Activated CD8-positive, alpha-beta memory T cell treated with anti-CD3 and anti-CD28 coated beads, Interleukin-2, amount 50 U/mL, for 1 hour (primary cell): ENCODE results near the gene FAIM2.

Source experiments
- DNase-seq: peaks from one replicate; pipeline ENCODE4 v3.0.0-alpha.2; 2020; ENCODE audit errors: extremely low read depth

FAIM2 gene

GRCh38 chr12:49894751-49895148 lies 8.9 kb downstream of the FAIM2 start:
- DNase-seq: no peak

- no peak for DNase-seq
Observed at GRCh38 chr12:49893753-49894750, 9.6 kb downstream of the FAIM2 start.

- DNase-seq: no peak
Observed at GRCh38 chr12:49892732-49893317, 10.9 kb downstream of the FAIM2 start.

DNA sequence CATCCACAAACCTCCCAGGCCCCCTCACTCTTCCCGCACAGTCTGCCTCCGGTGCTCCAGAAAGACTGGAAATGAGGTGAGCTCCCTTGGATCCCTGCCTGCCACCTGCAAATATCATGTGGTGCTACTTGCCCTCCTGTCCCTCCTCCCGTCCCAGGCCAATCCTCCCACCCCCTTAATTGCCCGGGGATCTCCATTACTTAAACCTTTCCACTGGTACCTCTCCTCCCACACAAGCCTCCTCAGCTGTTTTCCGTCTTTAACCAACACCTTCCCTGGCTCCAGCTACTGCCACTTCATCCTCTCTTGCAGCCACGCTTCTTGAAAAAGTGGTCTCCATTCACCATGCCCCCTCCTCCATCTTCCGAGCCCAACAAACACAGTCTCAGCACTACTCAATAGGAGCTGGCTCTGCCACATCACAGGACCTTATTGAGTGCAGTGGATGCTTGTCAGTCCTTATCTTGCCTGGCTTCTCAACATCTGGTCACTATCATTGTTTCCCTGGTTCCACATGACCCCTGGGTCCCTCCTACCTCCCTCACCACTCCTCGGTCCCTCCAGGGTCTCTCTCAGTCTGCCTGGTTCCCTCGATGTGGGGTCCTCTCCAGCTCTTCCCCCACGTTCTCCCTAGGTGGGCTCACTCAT lies 11.5 kb downstream of the FAIM2 start:
- DNase-seq: no peak

DNA sequence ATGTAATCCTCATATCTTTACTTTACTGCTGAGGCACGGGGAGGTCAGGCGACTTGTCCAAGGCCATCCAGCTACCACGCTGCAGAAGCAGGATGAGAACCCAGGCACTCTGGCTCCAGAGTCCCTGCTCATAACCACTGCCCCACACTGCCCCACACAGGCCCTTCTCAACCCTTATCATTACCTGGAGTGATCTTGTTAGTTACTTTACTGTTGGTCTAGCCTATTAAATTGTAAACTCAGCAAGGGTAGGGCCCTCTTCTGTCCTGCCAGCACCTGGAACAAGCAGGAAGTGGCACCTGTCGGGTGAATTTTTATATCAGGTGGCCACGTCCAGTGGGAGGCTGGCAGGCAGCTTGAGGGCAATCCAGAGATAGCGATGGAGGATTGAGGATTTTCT lies 12.2 kb downstream of the FAIM2 start:
- no peak for DNase-seq

- DNase-seq: no peak
Observed at GRCh38 chr12:49891012-49891411, 12.7 kb downstream of the FAIM2 start.

DNA sequence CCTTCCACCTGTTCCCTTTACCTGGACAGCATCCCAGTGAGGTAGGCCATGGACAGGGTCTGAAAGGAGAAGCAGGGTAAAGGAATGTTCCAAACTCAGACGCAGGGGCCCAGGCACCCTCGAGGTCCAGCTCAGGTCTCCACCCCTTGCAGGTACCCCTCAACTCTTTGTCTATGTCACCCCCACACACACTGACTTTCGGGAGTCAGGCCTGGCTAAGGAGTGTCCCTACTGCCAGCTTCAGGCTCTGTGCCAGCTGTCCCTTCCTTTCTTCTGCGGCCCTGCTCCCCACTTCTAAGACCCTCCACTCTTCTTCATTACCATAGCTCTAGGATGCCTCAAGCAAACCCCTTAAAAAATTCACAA lies 13.6 kb downstream of the FAIM2 start:
- no peak for DNase-seq

DNA sequence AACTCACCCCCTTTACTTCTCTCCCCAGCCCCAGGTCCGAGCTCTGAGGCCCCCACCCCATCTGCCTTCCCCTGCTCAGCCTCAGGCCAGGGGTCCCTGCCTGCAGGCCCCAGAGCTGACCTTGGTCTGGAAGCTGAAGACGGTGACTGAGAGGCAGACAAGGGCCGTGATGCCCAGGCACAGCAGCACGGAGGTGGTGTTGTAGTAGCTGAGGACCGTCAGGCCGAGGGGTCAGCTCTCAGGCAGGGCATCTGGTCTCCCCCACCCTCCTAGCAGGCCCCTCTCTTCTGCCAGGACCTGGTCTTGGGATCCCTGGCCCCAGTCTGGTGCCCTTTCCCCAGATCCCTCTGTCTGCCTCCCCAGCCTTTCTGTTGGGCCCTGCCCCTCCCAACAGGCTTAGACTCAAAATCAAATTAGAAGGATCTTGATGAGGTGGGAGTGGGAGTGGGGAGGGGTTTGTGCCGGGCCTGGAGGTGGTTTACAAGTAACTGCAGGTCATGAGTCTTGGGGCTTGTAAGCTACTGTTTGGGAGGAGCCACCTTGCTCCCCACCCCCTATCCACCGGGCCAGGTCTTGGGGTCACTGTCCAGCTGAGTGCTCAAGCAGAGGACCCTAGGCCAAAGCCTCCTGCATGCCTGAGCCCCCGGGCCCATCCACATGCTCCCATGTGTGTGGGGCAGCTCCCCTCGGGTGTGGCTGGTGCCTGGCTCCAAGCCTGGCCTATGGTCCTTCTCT lies 14.2 kb downstream of the FAIM2 start:
- no peak for DNase-seq

DNA sequence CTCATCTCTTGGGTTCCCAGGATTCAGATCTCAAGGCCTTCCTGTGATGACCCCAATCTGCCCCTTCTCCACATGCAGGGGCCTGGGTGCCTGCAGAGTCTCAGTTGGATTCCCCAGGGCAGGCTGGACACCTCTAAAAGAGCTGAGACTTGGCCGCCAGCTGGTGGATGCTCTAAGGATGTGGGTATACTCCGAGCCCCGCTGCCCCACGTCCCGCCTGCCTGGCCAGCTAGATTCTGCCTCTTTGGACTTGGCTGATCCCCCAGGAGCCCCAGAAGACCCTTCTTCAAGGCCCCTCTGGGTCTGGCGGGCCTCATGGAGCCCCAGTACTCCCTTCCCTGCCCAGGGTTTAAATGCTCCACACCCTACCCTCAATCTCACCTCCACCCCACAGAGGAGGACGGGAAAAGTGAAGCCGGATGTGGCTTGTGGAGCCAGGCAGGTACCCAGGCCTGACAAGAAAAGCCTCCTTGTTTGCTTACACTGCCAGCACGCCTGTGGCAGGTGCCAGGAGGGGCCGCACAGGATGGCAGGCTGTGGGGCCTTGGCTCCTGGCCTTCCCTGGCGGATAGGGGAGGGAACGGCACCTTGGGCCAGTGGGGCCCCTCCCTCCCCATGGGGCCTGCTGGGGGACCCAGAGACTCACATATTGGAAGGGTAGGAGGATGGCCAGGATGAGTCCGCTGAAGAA lies 15.1 kb downstream of the FAIM2 start:
- no peak for DNase-seq

DNA sequence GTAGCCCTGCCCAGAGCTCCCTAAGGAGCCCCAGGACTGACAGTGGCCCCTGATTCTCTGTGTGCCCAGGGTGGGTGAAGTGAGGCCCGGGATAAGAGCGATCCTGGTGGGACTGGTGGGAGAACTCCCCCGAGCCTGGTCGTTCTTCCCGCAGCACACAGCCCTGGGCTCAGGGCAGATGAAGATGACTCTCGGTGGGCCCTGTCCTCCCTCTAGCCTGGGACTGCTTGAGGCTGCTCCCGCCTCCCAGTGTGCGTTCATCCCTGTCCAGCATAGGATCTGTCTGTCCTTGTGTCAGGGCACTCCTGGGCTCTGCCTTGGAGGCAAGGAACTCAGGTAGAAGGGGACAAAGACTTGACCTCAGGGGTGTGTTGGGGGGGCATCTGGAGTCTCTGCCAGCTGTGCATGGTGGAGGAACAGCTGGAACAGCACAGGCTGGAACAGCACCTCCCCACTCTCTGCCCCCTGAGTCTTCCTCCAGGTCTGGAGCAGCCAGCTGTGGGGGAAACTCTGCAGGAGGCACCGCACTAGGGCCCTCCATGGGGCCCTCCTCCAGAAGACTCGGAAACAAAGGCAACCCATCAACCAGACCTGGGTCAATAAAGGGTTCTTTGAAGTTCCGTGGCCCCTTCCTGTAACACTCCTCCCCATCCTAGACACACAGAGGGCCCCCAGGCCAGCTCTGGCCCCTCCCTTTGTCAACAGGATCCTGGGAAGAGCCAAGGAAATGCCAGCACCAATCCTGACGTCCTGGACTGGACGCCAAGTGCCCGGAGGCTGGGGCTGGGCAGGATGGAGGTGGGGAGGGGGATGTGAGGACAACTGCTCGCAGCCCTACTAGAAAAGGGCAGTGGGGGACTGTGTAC lies 15.9 kb downstream of the FAIM2 start:
- DNase-seq: no peak

- no peak for DNase-seq
Observed at GRCh38 chr12:49887091-49887490, 16.6 kb downstream of the FAIM2 start.

- DNase-seq: no peak
Observed at GRCh38 chr12:49885663-49886461, 17.8 kb downstream of the FAIM2 start.

GRCh38 chr12:49885118-49885517 lies 18.6 kb downstream of the FAIM2 start:
- DNase-seq: no peak

- no peak for DNase-seq
Observed at GRCh38 chr12:49882851-49883464, 20.7 kb downstream of the FAIM2 start.

DNA sequence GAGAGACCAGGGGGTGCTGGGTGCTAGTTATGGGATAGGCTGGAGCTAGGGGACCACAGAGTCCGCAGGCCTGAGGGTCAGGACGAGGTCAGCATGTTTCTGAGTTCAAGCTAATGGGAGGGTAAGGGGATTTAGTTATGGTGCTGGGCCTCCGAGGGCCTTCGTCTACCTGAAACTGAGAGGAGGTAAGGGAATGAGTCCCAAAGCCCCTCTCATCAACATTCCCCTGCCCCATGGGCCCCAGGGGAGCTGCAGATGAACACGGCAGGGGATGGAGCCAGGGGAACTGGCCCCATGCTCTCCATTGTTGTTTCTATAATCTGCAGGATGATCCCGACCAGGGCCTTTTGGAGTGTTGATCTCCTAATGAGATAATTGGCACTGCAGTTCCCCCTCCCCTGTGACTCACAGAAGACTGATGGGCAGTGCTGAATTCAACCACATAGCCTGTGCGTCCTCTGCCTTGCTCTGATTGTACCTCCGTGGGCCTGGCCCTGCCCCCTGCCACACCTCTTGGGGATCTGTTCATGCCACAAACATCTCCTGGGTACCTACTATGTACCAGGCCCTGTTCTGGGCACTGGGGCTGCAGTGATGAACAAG lies 21.4 kb downstream of the FAIM2 start:
- no peak for DNase-seq

GRCh38 chr12:49881415-49882247 lies 22.1 kb downstream of the FAIM2 start:
- DNase-seq: no peak

DNA sequence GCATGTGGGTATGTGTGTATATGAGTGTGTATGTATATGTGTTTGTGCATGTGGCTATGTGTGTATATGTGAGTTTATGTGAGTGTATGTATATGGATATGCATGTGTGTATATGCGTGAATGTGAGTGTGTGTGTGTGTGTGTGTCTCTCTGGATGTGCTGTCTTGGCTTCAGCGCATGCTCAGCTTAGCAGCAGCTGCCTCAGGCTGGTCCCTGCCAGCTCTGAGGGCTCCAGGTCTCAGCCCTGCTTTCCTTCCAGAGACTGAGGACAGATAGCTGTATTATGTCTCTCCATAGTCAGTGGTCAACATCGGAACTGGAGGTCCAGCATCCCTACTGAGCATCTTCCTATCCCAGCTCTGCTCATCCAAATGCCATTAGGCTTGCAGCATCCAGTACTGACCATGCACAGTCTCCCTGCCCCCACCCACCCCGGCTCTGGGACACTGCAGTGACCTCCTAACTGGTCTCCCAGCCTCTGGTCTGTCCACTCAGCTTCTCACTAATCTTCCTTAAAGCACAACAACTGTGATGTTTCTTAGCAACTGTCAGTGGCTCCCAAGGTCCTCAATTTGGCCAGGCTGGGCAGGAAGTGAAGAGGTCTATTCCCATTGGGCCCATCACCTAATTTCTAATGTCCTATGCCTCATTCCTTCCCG lies 22.8 kb downstream of the FAIM2 start:
- DNase-seq: no peak
